Measurements from ENCODE around the gene SLC6A5.

SLC6A5 gene

DNA sequence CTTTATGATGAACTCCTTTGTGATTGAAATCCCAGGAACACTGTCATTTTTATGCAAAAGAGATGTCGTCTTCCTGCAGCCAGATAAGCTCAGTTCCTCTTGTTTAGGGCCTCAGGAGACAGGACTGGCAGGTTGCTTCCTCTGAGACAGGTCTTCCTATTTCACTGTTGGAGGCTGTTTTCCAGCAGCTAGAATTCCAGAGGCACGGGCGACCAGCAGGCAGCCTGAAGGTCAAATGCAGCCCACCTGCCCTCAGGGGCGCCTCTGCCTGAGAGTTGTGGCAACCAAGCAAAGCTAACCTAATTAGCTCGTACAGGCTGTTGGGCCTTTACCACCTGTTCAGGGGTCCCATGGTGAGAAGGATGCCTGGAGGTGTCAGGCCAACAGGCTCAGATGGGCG lies 22.3 kb downstream of the SLC6A5 start:
- no peak for DNase-seq (ENCODE audit: low spot score)

DNA sequence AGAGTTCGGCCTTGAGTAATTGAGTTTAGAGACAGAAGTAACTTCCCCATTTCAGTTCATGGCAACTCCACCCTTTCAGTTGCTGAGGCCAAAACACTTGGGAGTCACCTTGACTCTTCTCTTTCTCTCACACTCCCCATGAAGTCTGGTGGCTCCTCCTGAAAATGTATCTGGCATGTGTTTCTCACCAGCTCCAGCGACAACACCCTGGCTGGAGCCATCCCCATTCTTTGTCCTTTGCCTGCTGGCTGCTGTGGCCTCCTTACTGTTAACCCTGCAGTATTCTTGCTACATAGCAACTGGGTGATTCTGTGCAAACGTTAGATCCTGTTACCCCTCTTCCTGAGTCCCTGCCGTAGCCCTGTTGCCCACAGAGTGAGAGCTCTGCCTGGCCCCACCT lies 23.8 kb downstream of the SLC6A5 start:
- DNase-seq (ENCODE audit: low spot score): no peak

DNA sequence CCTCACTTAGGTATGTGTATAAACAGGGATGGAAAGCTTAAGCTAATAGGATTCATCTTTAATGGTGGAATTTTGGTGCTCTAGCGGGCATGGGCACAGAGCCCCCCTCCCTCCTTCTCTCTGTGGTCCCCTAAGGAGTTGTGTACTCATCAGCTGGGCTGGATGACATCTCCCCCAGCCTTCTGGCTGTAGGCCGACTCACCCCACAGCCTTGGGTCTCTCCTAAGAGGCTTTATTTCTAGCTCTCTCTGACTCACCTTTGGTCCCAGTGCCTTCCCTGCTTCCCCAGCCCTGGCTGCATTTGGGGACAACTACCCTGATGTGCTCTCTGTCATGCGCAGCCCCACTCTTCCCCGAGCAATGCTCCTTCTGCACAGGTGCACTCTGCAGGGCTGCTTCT lies 26.9 kb downstream of the SLC6A5 start:
- no peak for DNase-seq (ENCODE audit: low spot score)

DNA sequence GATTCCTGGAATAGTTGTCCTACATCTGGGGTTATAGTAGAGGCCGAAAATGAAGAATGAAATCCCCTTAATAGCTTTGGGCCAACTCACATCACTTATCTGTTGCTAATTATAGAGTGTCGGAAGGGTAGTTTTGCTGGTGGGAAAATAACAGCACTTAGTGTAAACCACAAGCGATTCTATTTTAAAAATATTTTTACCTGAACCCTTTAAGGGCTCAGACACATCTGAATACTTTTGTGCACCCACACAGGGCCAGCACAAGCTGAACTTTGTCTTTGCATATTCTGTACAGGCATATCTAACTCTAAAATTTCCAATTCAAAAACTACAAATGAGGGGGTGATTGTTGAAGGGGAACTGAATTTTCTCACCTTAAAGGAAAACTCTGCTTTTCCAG lies 27.6 kb downstream of the SLC6A5 start:
- DNase-seq (ENCODE audit: low spot score): no peak

DNA sequence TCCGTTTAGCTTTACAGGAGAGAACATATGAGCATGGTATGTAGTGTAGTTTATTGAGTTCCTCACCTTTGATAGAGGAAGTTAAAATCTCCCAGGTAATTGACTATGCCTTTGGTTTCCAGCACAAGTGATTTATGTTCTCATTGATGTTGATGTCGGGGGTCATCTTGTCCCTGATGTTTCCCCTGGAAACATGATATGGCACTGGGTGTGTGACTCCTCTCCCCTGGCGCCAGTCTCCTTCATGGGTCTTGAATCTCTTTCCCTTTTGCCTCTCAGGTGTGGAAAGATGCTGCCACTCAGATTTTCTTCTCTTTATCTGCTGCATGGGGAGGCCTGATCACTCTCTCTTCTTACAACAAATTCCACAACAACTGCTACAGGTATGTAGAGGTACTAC lies 28.3 kb downstream of the SLC6A5 start:
- DNase-seq (ENCODE audit: low spot score): no peak

DNA sequence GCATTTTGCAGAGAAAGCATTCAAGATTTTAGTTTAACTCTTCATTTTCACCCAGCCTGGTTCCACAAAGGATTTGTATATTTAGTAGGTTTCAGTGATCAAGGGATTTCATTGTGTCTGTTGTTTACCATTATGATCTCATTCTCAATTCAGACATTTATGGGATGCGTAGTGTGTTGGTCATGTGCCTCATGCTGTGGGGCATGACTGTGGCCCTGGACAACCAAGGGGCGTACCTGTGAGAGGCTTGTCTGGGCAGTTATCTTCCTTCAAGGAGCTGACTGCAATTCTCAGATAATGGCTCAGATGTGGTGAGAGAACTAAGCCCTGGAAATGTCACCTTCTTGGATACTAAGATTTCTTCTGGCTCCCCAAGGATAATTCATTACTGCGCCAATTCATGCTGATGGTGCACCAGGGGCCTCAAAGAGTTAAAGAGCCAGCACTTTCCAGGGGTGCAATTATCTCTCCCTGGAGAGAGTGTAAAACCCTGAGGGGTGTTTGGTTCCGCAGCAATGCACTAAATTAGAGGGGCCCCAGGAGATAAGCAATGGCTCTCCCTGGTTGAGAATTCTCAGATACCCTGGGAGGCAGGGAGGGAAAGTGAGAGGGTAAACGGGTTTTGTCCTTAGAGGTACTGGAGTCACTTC lies 32.2 kb downstream of the SLC6A5 start:
- DNase-seq (ENCODE audit: low spot score): no peak

DNA sequence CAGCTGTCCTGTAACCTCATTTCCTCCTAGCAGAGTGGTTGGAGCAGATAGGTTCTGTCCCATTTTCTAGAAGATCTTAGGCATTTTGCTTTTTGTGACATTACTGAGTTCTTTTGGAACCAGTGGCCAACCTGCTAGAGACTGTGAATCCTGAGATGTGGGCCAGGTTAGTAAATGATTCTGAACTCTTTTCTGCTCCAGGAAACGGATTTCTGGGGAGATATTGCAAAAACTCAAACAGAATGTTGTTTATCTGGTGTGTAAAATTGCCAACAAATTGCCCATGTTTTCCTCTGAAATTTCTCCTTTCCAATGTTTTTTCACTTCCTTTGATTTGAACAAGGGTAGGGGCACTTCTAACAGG lies 32.7 kb downstream of the SLC6A5 start:
- no peak for DNase-seq (ENCODE audit: low spot score)

DNA sequence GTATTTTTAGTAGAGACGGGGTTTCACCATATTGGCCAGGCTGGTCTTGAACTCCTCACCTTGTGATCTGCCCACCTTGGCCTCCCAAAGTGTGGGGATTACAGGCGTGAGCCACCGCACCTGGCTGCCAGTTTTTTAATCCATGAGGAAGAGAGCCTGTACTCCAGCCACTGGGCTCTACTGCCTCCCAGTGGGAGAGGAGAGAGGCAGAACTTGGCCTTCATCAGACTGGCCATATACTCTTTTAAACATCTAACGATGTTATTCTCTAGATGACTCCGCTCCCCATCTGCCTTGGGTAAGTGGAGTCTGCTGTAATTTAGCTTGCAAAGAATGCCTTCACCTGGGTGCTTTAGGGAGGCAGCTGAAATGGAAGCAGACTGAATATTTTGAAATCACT lies 34.6 kb downstream of the SLC6A5 start:
- no peak for DNase-seq (ENCODE audit: low spot score)

DNA sequence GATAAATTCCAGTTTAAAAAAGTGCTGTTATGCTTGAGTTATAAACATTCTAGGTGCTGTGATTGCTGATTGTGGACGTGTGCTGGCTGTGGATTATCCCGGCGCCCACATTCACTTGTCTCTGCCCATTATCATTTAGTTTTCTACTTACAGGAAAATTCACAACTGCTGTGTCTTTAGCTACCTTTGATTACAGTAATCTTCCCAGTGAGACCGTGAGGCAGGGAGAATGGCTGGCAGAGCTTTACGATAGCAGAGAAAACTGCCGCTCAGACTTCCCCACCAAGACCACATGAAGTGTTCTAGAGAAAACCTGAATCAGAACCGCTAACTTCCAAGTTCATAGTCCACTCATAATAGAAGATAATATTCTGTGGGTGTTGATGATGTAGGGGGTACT lies 35.4 kb downstream of the SLC6A5 start:
- DNase-seq (ENCODE audit: low spot score): no peak

DNA sequence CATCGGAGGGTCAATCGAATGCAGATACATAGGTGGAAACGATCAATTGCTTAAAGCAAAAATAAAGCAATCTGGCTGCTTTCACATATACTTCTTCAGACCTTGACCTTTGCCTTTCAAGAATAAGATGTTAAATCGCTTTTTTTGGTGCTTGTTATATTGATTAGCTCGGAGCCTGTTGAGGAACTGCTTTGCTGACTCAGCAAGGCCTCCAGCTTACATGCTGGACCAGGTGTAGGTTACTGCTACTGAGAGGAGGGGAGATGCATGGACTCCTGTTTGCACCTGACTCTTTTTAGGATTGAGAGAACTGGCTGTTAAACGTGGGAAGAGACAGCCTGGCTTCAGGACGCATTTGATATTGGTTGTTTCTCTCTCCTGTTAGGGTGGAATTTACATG lies 38.7 kb downstream of the SLC6A5 start:
- DNase-seq (ENCODE audit: low spot score): no peak

DNA sequence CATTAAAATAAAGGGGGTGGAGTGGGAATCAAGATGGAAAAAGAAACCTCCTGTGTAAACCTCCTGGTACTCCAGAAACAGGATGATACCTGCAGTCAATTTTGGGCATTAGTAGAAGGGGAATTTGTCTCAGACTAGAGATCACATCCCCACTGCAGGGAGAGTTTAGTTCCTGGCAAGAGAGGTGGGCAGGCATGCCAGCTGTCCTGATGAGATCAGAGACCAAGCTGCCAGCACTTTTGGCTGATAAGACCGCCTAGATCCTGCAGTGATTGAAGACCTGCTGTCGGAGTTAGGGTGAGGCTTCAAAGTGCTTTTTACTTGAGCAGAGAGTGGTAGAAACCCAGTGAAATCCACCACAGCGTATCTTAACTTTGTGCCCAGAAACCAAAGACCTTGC lies 40.3 kb downstream of the SLC6A5 start:
- DNase-seq (ENCODE audit: low spot score): no peak

DNA sequence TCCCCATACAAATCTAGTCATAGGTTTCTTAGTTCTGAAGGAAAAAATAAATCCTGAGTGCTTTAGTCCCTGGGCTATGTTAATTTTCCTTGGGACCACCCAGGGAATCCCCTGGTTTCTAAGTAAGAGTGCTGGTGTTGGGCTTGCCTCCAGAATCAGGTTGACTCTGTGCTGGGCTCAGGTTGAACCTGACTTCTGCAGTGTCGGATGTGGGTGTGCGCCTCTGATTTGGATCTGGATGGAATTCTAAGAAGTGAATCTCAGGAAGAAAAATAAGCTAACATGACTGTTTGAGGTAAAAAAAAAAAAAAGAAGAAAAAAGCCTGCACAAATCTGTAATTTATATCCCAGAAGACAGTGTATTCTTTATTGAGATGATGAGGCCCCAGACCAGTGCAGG lies 41.0 kb downstream of the SLC6A5 start:
- DNase-seq (ENCODE audit: low spot score): no peak

DNA sequence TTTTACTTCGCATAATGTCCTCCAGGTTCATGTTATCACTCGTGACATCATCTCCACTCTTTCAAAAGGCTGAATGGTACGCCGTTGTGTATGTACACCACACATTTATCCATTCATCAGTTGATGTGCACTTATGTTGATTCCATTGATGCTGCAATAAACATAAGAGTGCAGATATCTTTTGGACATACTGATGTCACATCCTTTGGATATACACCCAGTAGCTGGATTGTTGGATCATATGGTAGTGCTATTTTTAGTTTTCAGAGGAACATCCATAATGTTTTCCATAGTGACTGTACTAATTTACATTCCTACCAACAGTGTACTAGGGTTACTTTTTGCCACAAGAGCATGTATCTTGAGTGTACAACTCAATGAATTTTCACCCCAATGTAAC lies 45.0 kb downstream of the SLC6A5 start:
- DNase-seq (ENCODE audit: low spot score): no peak

DNA sequence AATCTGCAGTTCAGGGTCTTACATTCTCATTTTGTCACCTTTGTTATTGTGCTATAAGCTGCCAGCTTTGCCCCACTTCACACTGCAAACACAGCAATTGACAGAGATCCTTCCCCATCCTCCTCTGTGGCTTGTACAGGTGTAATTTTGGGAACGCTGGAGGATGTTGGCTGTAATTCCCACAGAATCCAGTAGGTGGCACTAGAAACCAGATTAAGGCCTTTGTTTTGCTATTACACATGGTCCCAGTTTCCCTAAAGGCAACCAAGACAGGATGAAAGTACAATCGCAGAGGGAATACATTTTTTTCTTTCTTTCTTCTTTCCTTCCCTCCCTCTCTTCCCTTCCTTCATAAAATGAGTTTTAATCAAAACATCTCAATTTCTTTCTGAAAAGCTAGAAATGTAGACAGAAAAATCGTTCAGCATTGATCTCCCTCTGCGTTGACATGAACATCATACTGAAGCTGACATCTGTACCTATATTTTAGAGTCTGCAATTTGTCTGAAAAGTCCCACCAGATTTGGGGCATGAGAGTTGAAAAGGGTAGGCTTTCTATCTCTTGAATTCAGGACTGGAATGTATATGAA lies 48.7 kb downstream of the SLC6A5 start:
- DNase-seq (ENCODE audit: low spot score): peak; percentile 28

DNA sequence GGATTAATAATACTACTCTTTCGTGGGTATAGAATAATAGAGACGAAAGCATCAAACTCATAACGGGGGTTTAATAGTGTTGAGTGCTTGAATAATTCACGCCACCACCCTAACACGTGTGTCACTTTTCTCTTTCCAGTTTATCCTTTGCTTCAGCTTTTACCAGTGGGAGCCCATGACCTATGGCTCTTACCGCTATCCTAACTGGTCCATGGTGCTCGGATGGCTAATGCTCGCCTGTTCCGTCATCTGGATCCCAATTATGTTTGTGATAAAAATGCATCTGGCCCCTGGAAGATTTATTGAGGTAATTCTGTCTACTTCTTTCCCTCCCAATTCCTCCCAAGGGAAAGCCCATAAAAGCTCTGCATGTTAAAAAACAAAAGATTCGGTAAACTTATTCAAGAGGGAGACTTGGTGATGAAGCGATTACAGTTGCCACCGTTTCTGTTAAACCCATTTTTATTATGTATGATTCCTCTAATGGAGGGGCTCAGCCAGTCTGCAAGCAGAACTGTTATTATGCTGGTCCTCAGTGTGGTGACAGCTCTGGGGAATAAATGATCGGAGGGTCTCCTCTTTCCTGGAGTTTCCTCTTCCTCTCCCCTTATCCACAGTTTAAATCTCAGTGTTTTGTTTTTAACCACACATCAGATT lies 52.9 kb downstream of the SLC6A5 start:
- no peak for DNase-seq (ENCODE audit: low spot score)

DNA sequence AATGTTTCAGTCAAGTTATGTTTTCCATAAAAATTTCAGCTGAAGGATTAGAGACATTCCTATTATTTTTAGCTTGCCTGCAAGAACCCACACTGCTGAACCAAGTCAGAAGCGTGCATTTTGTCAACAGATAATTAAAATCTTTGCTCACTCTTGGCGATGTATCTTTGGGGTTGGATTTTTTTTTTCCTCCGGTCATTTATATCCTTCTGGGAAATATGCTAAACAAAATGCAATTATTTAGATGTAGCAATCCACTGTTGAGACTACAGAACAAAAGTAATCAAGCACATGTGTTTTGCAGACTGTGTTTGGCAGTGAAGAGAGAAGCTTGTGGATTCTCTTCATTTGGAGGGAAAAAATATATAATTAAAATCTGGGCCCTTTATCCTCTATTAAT lies 54.6 kb downstream of the SLC6A5 start:
- DNase-seq (ENCODE audit: low spot score): no peak

DNA sequence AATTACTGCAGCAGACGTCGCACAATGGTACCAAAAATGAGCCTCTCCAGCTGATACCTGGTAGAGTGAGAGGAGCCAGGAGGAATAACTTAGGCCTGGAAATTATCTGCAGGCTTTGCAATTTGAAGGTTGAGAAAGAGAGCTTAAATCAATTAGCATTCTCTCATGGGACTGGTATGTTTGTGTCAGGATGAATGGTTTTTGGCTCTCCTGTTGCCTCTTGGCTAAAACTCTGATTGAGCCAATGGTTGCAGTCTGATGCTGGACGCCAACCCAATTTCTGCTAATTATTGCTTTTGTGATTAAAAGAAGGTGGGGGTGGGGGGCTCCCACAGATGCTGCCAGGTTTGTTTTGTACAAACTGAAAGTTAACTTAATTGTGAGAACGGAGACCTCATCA lies 57.5 kb downstream of the SLC6A5 start:
- DNase-seq (ENCODE audit: low spot score): no peak

DNA sequence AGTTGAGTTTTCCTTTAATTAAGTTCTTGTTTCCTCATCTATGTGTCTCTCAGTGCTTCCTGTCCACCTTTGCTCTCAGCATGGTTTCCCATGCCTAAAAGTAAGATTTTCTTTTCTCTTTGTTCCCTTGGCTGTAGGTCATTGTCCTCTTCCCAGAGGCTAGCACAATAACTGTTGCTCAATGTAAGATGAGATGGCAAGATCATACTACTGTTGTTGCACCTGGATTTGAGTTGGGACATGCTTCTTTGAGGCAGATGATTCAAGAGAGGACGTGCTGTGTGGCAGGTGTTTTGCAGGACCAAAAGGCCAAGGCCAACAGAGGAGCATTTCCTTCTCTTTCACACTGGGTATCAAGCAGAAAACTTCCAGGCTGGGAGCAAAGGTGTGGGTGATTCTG lies 58.7 kb downstream of the SLC6A5 start:
- DNase-seq (ENCODE audit: low spot score): no peak

DNA sequence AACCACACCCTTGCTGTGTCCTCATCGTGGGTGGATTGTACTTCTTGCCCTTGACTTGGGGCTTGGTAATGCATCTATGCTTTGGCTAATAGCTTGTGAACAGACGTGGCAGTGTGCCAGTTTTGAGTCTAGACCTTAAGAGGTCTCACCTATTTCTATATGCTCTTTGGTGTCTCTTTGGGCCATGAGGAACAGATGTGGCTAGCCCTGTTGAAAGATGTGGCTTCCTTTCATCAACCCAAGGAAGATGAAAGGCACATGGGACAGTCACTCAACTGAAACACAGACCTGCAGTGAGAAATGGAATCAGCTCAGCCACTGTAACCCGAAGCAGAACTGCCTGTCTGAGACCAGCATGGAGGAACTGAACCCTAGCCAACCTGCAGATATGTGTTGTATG lies 62.0 kb downstream of the SLC6A5 start:
- no peak for DNase-seq (ENCODE audit: low spot score)

DNA sequence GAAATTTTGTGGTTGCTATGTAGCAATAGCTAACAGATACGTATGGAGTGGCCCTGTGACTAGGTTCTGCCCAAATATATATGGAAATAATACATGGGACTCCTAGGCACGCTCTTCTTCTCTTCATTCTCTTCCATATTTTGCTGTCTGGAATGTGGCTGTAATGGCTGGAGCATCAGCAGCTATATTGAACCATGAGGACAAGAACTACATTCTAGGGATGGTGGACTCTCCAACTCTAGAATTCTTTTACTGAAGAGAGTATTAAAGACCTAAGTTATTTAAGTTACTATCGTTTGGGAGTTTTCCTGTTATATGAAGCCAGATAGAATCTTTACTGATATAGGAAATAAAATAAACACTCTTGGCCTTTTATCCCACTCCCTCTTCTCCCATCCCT lies 62.4 kb downstream of the SLC6A5 start:
- DNase-seq (ENCODE audit: low spot score): no peak

DNA sequence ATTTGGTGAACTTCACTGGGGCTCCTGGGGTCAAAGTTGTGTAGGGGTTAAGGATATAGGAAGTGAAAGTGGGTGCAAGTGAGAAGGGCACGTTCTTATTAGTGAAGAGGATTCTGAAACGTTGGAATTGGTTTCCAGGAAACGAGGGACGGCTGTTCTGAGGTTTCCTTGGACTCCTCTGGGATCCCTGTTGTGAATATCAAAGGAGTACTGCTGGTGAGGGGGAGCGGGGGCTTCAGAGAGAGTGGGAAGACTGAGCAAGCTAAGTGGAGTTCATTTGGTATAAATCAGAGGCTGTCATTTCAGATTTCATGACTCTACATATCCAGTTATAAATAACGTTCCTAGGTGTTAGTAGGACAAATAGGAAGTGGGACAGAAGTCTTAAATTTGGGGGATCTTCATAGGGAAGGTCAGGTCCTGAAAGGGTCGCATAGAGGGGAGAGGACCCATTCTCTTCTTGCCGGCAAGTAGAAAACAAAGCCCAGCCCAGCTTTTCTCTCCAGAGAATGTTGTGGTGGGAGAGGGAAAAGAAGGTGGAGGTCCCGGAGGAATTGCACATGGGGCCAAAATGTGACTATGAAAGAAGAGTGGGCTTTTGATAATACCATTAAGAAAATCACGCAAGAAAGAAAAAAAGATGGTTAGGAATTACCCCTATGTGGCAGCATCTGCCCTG lies 68.9 kb downstream of the SLC6A5 start:
- no peak for DNase-seq (ENCODE audit: low spot score)

DNA sequence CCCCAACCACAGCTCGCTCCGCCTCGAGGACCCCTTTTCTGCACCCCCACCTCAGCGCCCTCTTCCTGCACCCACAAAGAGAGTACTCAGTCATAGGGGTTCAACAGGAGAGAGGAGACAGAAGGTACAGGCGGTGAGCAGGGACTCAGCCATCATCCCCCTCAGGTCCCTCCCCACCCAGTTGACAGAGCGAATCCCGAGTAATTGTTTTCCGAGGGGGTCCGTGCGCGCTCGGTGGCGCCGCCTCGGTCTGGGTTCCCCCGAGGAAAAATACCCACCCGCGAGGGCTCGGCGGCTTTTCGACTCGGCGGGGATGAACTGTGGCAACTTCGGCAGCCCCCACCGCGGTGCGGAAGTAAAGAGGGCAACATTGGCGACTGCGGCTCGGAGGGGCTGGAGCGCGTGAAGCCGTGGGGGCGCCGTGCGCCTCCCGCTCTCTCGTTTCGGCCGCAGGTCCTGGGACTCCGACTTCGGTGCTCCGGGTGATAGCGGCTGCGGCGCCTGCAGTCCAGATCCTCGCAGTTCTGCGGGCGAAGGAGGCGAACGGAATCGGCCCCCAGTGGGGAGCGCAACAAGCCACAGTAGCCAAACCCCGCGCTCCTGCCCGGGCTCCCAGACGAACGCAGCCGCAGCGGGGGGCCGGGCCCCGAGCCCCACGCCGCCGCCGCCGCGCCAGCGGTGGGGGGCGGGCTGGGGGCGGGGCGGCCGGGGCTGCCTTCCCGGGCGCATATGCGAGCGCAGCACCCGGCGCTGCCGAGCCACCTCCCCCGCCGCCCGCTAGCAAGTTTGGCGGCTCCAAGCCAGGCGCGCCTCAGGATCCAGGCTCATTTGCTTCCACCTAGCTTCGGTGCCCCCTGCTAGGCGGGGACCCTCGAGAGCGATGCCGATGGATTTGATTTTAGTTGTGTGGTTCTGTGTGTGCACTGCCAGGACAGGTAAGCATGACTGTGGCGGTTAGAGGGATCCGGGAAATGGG lies 69.7 kb downstream of the SLC6A5 start, which contains the start of gene NELL1:
NELL1 (plus strand) TSS at position 743 of the 976 bp plus-strand sequence.
- DNase-seq (ENCODE audit: low spot score): no peak

Measured in CD4-positive, alpha-beta T cell treated with Interleukin-6 at 100 ng/mL for 8 hours (primary cell).